Stimulated activated memory B cell treated with anti-CD40 and anti-IgM and Interleukin-4, amounts not matched to agents 10 μg/mL and 1 μg/mL and 100 μg/mL, for 72 hours (primary cell): ENCODE results near the gene ABITRAM.
"Not testable (repeated sequence)": the region's sequence is repeated elsewhere in the genome, so short reads cannot be mapped to it uniquely, and the experiment has no call there.

Experiments
- ATAC-seq: fragments of 150-1000 bp; cut with Tn5 transposase; 2 replicates; pipeline ENCODE4 v1.10.0; 2021
- H3K27ac Mint-ChIP-seq: one replicate; pipeline ENCODE4 v1.8.0; 2022; ENCODE audit warnings: mild to moderate bottlenecking, mixed read lengths
- H3K27me3 Mint-ChIP-seq: one replicate; pipeline ENCODE4 v1.8.0; 2022; ENCODE audit warnings: mixed read lengths
- H3K36me3 Mint-ChIP-seq: one replicate; pipeline ENCODE4 v1.8.0; 2022; ENCODE audit warnings: mixed read lengths
- H3K4me1 Mint-ChIP-seq: one replicate; pipeline ENCODE4 v1.8.0; 2022; ENCODE audit warnings: mixed read lengths
- H3K4me3 Mint-ChIP-seq: one replicate; pipeline ENCODE4 v1.8.0; 2022; ENCODE audit warnings: mild to moderate bottlenecking, moderate library complexity, mixed read lengths
- H3K9me3 Mint-ChIP-seq: one replicate; pipeline ENCODE4 v1.8.0; 2022; ENCODE audit warnings: mixed read lengths

The ABITRAM gene

GRCh38 chr9:108956631-108957026 is 22.4 kb downstream of the ABITRAM start:
- no peaks in the 10 kb centered on the region for H3K4me1 Mint-ChIP-seq
- no peaks in the 10 kb centered on the region for H3K9me3 Mint-ChIP-seq
- ATAC-seq, result no peak
- no peak overlapping the region for H3K4me3 Mint-ChIP-seq
- no peak overlapping the region for H3K27ac Mint-ChIP-seq
- no peaks in the 10 kb centered on the region for H3K27me3 Mint-ChIP-seq
- no peaks in the 10 kb centered on the region for H3K36me3 Mint-ChIP-seq

- no peaks in the 10 kb centered on the region for H3K36me3 Mint-ChIP-seq
- no peak for ATAC-seq
- no peak overlapping the region for H3K27ac Mint-ChIP-seq
- H3K4me1 Mint-ChIP-seq, result no peaks in the 10 kb centered on the region
- no peaks in the 10 kb centered on the region for H3K27me3 Mint-ChIP-seq
- H3K4me3 Mint-ChIP-seq, result no peak overlapping the region
- H3K9me3 Mint-ChIP-seq, result no peaks in the 10 kb centered on the region
Observed at GRCh38 chr9:108960331-108960730, 26.1 kb downstream of the ABITRAM start.

GRCh38 chr9:108961151-108961550 is 27.0 kb downstream of the ABITRAM start:
- Mint-ChIP-seq H3K9me3 (no peaks in the 10 kb centered on the region), H3K27ac (no peak overlapping the region), H3K36me3 (no peaks in the 10 kb centered on the region), H3K4me3 (no peak overlapping the region), H3K4me1 (no peaks in the 10 kb centered on the region), H3K27me3 (no peaks in the 10 kb centered on the region)
- ATAC-seq, result no peak

GRCh38 chr9:108963459-108964143 is 29.4 kb downstream of the ABITRAM start:
- no peaks in the 10 kb centered on the region for H3K9me3 Mint-ChIP-seq
- ATAC-seq, result no peak
- H3K4me1 Mint-ChIP-seq, result no peaks in the 10 kb centered on the region
- H3K36me3 Mint-ChIP-seq, result no peaks in the 10 kb centered on the region
- H3K27ac Mint-ChIP-seq, result no peak overlapping the region
- H3K4me3 Mint-ChIP-seq, result no peak overlapping the region
- H3K27me3 Mint-ChIP-seq, result no peaks in the 10 kb centered on the region

GRCh38 chr9:108967916-108968315 is 33.7 kb downstream of the ABITRAM start:
- ATAC-seq, result no peak
- no peaks in the 10 kb centered on the region for H3K4me1 Mint-ChIP-seq
- H3K27me3 Mint-ChIP-seq, result no peaks in the 10 kb centered on the region
- H3K9me3 Mint-ChIP-seq, result peaks cover 12% of the 10 kb centered on the region
- no peak overlapping the region for H3K27ac Mint-ChIP-seq
- H3K36me3 Mint-ChIP-seq, result no peaks in the 10 kb centered on the region
- H3K4me3 Mint-ChIP-seq, result no peak overlapping the region

- not testable (repeated sequence) for ATAC-seq, H3K4me3 Mint-ChIP-seq, H3K36me3 Mint-ChIP-seq, H3K27me3 Mint-ChIP-seq, H3K4me1 Mint-ChIP-seq, H3K27ac Mint-ChIP-seq
- peaks cover 12% of the 10 kb centered on the region for H3K9me3 Mint-ChIP-seq
Observed at GRCh38 chr9:108971392-108971791, 37.2 kb downstream of the ABITRAM start.

- no peak overlapping the region for H3K27ac Mint-ChIP-seq
- H3K4me1 Mint-ChIP-seq, result no peaks in the 10 kb centered on the region
- H3K36me3 Mint-ChIP-seq, result no peaks in the 10 kb centered on the region
- no peaks in the 10 kb centered on the region for H3K27me3 Mint-ChIP-seq
- no peak for ATAC-seq
- H3K4me3 Mint-ChIP-seq, result no peak overlapping the region
- peaks cover 12% of the 10 kb centered on the region for H3K9me3 Mint-ChIP-seq
Observed at GRCh38 chr9:108972186-108972585, 38.0 kb downstream of the ABITRAM start.

GRCh38 chr9:108972626-108973209 is 38.5 kb downstream of the ABITRAM start:
- ATAC-seq, result no peak
- H3K36me3 Mint-ChIP-seq, result no peaks in the 10 kb centered on the region
- H3K27ac Mint-ChIP-seq, result no peak overlapping the region
- no peaks in the 10 kb centered on the region for H3K4me1 Mint-ChIP-seq
- H3K4me3 Mint-ChIP-seq, result no peak overlapping the region
- peaks cover 12% of the 10 kb centered on the region for H3K9me3 Mint-ChIP-seq
- no peaks in the 10 kb centered on the region for H3K27me3 Mint-ChIP-seq

GRCh38 chr9:108973895-108974294 is 39.7 kb downstream of the ABITRAM start:
- H3K36me3 Mint-ChIP-seq, result no peaks in the 10 kb centered on the region

GRCh38 chr9:108978205-108978604 is 44.0 kb downstream of the ABITRAM start:
- no peak overlapping the region for H3K4me3 Mint-ChIP-seq
- H3K36me3 Mint-ChIP-seq, result no peaks in the 10 kb centered on the region
- H3K4me1 Mint-ChIP-seq, result no peaks in the 10 kb centered on the region
- ATAC-seq, result no peak
- no peaks in the 10 kb centered on the region for H3K9me3 Mint-ChIP-seq
- H3K27ac Mint-ChIP-seq, result no peak overlapping the region
- no peaks in the 10 kb centered on the region for H3K27me3 Mint-ChIP-seq

More at GRCh38 chr9:108973895-108974294, 39.7 kb downstream of the ABITRAM start:
- no peaks in the 10 kb centered on the region for H3K4me1 Mint-ChIP-seq
- no peak for ATAC-seq
- no peak overlapping the region for H3K4me3 Mint-ChIP-seq
- no peak overlapping the region for H3K27ac Mint-ChIP-seq
- H3K27me3 Mint-ChIP-seq, result no peaks in the 10 kb centered on the region
- H3K9me3 Mint-ChIP-seq, result peaks cover 12% of the 10 kb centered on the region

GRCh38 chr9:108980893-108981292 is 46.7 kb downstream of the ABITRAM start:
- Mint-ChIP-seq H3K27me3 (no peaks in the 10 kb centered on the region), H3K4me3 (no peak overlapping the region), H3K4me1 (no peaks in the 10 kb centered on the region), H3K36me3 (no peaks in the 10 kb centered on the region), H3K27ac (no peak overlapping the region), H3K9me3 (no peaks in the 10 kb centered on the region)
- ATAC-seq, result no peak

GRCh38 chr9:108983885-108984284 is 49.7 kb downstream of the ABITRAM start:
- Mint-ChIP-seq H3K27ac (no peak overlapping the region), H3K27me3 (no peaks in the 10 kb centered on the region), H3K4me3 (no peak overlapping the region), H3K36me3 (no peaks in the 10 kb centered on the region), H3K4me1 (no peaks in the 10 kb centered on the region), H3K9me3 (no peaks in the 10 kb centered on the region)
- no peak for ATAC-seq
